HG03575 (cell line): ENCODE data around the gene RBM46.
"Not testable (repeated sequence)": the region's sequence is repeated elsewhere in the genome, so short reads cannot be mapped to it uniquely, and the experiment has no call there.

ENCODE experiments used
- ATAC-seq: cut with Tn5 transposase; IDR thresholded peaks from one replicate; pipeline ENCODE4 v1.9.1; 2021; ENCODE audit not compliant: unreplicated experiment, insufficient number of reproducible peaks, low FRiP score; ENCODE audit errors: extremely low read depth

The RBM46 gene

DNA sequence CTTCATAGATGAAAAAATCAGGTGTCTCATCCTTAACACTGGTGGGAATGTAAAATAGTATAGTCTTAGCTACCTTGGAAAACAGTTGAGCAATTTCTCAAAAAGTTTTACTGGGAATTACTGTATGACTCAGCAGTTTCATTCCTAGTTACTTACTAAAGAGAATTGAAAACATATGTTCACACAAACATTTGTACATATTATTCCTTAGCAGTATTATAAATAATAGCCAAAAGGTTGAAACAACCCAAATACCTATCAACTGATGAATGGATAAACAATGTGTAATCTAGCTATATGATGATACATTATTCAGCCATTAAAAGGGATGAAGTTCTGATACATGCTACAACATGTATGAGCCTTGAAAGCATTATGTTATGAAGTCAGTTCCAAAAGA lies 41.7 kb downstream of the RBM46 start:
- ATAC-seq = no peak

DNA sequence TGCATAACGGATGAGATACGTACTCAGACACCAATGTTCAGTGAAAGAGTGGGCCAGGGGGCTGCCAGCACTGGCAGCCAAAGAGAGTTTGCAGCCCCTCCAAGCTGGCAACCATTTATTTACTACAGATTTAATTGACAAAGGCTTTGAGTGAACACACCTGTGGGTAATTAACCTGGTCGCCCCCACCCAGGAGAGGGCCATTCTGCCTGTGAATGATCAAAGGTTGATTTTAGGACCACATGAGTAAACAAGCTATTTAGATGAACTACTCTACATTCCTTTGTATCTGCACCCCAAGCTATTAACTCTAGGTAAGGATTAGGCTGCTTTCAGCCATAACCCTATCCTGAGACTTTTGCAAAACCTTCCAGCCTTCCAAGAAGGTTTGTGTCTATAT lies 55.0 kb downstream of the RBM46 start:
- no peak for ATAC-seq

DNA sequence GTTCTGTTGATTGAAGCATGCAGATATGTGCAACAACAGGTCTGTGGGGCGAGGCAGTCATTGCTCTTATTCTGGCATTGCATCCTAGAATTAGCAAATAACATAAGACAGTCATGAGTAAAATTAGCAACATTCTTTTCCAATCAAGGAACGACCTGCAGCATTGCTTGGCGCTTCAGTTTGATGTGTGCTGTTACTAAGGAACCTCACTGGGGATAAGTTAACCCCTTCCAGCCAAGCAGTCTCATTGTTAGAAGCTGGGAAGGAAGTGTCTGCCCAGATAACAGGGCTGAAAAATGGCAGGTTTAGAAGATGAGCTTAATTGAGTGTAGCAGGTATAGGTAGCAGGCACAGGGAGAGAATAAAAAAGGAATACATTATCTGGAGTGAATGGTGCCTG lies 55.4 kb downstream of the RBM46 start:
- ATAC-seq = no peak

DNA sequence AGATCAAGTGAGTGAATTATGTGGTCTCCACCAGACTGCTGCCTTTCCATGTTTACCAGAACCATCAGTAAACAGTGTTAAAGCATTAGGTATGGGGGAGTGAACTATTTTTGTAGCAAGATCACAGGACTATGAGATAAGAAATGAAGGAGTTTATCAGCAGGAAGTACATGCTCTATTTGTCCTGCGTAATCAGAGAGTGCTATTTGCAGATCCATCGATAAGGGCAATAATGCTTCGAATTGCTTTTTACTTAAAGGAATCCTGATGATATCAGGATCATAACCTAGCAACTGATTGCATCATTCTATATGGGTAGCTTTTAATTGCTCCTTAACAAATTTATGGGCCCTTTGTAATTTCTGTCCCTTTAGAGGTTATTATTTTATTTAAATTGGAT lies 57.1 kb downstream of the RBM46 start:
- ATAC-seq = no peak

GRCh38 chr4:154838694-154839093 lies 57.6 kb downstream of the RBM46 start:
- ATAC-seq = no peak

DNA sequence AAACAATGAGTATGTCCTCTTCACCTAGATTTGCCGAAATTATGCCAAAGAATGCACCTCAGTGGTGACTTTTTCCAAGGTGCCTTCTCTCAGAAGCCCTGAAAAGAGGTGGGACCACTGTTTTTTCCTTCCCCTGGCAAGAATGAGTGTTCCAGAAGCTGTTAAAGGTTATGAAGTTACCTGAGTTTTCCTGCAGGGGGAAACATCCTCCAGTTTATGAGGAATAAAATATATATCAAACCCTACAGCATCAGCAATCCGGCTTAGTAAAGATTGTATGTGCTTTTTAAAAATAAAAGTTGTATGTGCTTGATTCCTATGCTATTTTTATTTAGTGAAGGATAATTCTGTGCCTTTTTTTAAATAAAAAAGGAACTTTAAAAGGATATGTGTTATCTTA lies 73.3 kb downstream of the RBM46 start:
- no peak for ATAC-seq

DNA sequence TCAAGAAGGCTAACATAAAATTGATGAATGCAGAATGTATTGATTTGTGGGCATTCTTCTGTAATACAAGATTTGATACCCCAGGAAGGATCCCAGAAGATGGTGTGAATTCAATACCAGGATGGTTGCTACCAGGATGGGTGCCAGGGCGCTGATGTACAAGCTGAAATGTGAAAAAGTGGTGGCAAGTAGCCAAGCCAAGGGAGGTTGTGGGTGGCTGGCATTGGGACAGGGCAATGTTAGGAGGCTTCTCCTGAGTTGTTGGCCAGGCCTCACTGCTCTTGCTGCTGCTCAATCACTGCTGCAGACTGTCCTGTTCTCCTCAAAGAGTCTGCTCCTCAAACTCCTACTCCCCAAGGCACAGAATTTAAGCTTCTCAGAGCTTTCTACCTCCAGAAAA lies 77.1 kb downstream of the RBM46 start:
- ATAC-seq = no peak

GRCh38 chr4:154868414-154869194 lies 87.5 kb downstream of the RBM46 start:
- no peak for ATAC-seq

GRCh38 chr4:154869301-154869700 lies 88.2 kb downstream of the RBM46 start:
- no peak for ATAC-seq

DNA sequence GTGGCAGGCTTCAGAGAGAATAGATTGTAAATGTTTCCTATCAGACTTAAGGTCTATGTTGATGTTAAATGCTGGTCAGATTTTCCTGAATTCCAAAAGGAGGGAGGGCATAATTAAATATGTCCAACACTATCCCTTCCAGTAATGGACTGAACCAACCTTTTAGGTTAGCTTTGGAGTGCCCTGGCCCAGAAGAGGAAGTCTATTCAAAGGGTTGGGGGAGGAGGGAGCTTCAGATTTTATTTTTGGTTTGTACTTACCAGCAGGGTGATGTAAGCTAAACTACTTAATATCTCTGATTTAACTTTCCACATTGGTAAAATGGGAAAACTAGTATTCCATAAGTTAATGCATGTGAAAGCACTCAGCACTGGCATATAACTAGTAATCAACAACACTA lies 91.1 kb downstream of the RBM46 start:
- no peak for ATAC-seq

GRCh38 chr4:154874049-154874448 lies 93.0 kb downstream of the RBM46 start:
- ATAC-seq = not testable (repeated sequence)

GRCh38 chr4:154877110-154877760 lies 96.2 kb downstream of the RBM46 start:
- ATAC-seq = no peak
